CD4-positive, alpha-beta T cell treated with Interleukin-21 for 1 hour (primary cell): Measurements from ENCODE around the gene LSM10.

Experiments used
- DNase-seq: peaks from one replicate; pipeline ENCODE4 v3.0.0-alpha.2; 2020

The LSM10 gene

GRCh38 chr1:36382231-36382630 lies 15.5 kb downstream of the LSM10 start:
- DNase-seq = no peak

DNA sequence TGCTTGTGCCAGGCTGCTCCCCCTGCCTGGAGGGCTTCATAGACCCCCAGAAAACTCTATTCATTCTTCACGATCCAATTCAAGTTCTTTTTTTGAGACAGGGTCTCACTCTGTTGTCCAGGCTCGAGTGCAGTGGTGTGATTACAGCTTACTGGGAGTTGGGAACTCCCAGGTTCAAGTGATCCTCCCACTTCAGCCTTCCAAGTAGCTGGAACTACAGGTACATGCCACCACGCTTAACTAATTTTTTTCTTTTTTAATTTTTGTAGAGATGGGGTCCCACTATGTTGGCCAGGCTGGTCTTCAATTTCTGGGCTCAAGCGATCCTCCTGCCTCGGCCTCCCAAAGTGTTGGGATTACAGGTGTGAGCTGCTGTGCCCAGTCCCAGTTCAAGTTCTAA lies 16.3 kb downstream of the LSM10 start:
- DNase-seq = no peak

DNA sequence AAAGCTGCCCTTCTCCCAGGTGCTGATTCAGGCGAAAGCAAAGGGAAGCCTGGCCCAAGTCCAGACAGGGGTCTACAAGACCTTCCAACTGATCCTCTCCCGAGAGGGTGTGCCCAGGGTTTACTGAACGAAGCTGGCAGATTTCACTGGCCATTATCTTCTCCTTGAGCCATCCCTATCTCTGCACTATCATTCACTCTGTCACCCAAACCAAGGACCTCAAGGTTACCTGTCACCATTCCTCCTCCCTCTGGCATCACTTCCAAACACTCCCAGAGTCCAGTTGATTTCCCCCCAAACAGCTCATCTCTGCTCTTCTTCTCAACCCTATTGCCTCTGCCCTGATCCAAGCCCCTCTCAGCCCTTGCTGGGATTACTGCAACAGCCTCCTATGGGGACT lies 16.9 kb downstream of the LSM10 start:
- no peak for DNase-seq

DNA sequence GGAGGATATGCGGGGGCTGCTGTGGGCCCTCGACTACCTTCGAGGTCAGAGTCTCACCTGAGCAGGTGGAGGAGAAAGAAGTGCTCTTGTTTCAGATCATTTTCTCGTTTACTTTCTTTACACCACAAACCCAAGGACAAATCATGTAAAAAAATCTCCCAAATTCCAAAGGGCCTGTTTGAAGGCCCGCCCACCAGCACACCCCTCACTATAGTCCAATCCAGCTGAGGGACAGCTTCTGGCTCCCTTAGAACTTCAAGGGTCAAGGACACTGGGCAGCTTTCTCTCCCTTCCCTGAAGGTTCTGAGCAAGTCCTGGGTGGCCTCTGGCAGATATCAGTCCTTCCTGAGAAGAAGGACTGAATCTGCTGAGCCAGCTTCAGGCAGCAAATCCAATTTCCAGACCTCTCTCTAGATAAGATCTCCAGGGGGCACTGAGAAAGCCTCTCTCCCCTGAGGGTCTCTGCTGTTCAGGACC lies 17.5 kb downstream of the LSM10 start:
- DNase-seq = no peak

DNA sequence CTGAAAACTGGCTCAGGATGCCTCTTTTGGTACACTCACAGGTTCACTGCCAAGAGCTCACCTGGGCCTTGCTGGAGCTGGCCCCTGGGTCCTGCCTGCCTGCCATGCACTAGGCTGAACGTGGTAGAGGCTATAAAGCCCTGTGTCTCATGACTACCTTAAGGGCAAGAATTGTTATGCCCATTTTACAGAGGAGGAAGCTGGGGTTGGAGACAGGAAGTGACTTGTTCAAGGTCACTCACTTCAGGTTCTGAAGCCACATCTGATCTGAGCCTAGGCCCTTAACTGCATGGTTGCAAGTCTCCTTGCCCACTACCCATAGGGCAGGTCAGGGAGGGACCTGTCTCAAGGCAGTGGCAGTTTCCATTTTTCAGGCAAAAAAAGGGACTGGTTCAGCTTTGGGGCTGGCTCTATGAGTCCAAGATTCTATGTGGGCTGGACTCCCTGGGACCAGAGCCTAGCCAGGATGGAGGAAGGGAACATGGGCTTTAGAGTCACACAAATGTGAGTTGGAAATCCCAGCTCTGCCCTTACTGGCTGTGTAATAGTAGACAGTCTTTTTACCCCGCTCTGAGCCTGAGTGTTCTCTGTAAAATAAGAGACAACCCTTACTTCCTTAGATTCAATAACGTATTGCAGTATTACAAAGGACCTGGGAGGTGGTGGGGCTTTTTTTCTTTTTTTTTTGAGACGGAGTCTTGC lies 19.8 kb downstream of the LSM10 start:
- no peak for DNase-seq

DNA sequence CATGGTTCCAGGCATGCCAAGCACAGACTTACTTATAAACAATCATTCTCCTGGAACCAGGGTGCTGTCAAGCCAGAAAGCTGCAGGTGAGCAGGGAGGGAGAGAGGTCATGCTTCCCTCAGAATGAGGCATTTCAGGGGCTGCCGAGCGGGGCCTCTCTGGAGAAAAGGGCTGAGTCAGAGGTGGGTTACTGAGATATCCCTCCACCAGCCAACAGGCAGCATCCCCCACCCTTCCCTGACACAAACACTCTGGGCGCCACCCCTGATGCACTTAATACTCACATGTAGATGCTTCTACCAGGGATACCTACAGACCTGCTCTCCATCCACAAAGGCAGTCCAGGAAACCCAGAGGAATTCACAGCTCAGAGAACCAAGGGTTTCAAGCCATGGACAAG lies 25.1 kb downstream of the LSM10 start:
- DNase-seq = no peak

GRCh38 chr1:36369061-36369861 lies 28.4 kb downstream of the LSM10 start:
- peak; percentile 83 for DNase-seq

DNA sequence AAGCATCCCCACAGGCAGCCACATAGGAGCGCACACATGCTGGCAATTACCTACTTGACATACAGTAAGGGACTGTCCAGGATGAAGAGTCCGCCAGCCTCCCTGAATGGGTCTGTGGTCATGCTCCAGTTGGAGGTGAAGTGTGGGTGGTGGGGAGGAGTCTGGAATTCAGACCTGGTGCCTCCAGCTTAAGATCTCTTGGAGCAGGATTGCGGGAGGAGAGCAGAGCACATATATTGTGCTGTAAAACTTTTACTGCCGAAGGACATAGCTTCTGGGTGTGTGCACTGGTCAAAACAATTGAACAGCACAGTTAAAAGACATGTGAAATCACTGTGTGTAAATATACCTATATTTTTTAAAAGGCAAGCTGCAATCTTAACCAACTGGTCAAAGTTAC lies 29.9 kb downstream of the LSM10 start:
- no peak for DNase-seq

DNA sequence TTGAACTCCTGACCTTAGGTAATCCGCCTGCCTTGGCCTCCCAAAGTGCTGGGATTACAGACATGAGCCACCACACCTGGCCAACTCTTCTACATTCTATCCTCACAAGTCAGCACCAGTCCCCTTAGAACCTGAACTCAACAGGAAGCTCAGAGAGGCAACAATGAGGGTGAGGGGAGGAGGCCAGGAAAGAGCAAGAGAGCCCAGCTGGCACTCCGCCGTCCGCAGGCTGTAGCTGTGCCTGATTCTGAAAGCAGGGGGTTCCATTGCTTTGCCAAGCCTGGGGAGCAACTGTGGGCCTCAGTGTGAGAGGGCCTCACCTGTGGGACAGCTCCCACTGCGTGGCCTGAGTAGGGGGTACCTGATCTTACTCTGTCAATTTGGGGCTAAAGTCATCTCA lies 30.6 kb downstream of the LSM10 start:
- peak; percentile 54 for DNase-seq

- DNase-seq = peak; percentile 70
Measured at GRCh38 chr1:36366091-36366661, 31.5 kb downstream of the LSM10 start.

DNA sequence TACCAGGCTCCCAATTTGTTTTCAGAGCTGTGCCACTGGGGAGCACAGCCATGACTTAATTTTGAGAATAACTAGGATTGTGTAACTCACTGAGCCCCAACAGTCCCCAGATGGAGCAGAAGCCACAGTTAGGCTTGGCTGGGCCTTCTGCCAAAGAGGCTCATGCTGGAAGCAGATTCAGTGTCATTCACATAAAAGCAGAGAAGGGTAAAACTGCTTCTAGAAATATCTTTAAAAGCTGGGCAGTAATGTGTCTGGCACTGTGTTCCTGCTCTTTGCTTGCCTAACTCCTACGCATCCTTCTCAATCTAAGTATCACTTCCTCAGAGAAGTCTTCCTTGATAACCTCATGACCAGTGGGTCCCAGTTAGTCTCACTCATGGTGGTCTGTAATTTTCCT lies 32.3 kb downstream of the LSM10 start:
- DNase-seq = no peak

DNA sequence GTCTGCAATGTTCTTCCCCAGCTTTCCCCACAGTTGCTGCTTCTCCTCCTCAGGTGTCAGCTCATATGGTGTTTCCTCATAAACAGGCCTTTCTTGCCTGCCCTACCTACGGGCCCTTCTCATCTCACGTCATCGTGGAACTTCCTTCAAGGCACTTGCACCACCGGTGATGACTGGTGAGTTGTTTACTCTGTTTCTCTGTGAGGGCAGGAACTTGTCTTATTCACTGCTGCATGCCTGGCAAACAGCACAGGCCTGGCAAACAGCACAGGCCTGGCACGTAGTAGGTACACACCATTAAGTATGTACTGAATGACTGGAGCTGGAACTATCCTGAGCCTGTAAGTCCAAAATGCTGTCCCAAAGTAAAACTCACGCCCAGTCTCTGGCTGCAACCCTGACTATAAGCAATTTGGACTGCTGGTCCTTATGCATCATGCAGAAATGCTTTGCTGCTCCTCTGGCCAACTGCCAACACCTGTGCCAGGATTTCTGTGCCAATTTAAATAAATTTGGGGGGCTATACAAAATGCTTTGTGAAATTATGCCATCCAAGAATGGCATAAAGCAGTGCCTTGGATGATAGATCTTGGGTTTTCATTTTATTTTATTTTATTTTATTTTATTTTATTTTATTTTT lies 37.7 kb downstream of the LSM10 start:
- DNase-seq = peak; percentile 46

DNA sequence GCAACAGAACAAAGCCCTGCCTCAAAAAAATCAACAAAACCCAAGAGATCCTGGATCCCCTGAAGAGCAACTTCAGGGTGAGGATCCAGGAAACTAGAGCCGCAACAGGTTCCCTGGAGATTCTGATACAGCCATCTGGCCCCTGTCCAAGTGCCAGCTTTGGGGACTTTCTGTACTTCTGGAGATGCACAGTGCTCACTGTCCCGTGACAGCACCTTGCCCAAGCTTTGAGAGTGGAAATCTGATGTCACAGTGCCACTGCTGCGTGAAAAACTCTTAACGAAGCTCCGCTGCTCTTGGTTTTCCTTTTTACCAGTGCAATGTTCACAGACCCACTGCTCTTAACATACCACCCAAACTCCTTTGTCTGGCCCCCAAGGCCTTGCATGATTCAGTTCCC lies 38.3 kb downstream of the LSM10 start:
- DNase-seq = no peak

- no peak for DNase-seq
Measured at GRCh38 chr1:36358514-36359084, 39.1 kb downstream of the LSM10 start.

DNA sequence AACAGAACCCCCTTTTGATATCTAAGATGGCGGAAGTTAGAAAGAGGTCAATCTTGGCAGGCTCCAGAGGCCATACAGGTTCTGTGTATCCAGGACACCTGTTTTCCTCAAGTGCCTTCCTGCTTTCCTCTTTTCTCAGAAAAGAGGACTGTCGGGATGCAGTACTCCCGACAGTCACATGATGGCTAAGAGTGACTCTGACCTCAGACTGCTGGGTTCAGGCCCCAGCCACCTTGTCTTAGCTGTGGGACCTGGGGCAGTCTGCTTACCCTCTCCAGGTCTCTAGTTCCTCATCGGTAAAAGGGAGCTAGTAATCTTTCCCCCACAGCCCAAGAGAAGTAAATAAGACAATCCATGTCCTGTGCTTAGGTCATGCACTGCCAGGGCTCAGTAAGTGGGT lies 41.9 kb downstream of the LSM10 start:
- DNase-seq = no peak

DNA sequence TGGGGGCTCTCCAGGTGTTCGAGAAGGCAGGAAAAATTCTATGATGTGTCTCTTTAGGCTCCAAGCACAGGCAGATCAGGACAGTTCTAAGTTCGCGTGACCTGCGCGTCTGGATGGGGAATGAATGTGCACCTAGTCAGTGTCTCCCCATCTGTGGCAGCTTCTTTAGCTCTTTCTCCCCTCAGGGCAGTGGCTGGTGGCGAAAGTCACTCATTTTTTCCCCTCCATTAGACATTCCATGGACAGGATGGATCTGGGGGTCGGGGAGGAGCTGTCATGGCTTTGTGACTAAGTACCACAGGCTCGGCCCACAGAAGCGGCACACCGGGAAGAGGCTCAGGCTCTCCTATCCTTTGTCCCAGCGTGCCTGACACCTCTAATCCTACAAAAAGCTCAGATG lies 43.2 kb downstream of the LSM10 start:
- DNase-seq = no peak

DNA sequence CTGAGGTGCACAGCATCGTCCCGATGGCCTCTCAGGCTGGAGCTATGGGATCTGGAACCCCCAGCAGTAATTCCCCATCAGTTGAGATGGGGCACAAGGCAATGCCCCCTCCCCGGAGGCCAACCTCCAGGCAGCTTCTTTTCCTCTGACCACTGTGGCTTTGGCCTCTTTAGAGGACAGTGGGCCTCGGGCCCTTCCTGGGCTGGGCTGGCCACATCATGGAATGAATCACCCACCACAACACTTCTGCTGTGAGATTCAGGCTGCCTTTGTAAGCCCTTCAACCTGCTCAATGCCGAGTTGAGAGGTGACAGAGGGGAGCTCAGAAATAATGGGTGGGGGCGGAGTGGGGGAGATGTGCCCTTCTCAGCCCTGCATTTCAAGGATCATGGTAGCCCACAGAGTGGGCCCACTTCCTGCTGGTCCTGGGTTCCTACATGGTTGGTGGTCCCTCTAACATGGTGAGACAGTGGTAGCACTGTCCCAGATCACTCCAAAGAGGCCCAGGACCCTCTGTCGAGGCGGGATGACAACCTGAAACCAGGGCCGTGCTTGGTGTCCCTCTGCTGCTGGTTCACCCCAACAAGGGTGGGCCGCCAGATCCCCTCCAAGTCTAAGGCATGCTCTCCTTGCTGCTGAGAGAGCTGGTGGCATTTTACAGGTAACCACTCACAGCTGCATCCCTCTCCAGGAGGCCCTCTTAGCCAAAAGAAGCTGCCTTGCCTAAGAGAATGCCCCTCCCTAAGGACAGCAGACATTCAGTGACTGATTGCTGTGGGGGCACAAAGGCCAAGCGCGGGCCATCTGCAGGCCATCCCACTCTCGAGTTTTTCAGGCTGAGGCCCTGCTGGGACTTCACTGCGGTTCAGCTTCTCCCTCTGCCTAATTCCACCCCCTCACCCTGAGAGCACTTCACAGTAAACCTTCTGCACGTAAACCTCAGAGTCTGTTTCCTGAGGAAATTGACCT lies 44.5 kb downstream of the LSM10 start:
- DNase-seq = no peak

DNA sequence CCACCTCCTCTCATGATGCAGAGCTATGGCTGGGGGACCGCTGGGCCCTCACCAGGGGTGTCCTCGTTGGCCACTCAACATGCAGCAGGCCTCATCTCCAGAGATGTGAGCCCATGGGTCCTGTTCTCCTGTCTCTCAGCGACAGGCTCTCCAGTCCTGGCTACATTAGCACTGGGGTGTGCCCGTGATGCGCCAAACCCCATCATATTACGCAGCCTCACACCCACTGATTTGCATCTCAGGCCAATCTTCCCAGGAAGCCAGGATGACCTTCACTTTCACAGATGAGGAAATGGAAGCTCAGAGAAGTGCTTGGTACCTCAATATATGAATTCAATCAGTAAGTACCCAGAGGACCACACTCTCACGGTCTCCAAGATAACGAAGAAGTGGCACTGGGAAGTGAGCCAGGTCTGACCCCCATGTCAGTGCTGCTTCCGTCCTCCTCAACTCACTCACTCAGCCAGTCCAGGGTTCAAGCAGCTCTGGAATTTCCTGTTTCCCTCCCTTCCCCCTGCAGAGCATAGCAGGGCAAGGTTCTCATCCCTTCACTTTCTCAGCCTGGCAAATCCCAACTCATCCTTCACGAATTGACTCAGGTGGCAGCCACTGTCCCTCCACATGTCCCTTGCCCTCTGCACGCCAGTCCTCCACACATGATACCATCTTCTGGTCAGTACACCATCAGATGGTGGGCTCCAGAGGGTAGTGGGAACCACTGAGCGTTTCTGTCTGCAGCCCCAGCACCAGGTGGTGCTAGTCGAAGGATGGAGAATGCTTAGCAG lies 45.4 kb downstream of the LSM10 start:
- DNase-seq = no peak

DNA sequence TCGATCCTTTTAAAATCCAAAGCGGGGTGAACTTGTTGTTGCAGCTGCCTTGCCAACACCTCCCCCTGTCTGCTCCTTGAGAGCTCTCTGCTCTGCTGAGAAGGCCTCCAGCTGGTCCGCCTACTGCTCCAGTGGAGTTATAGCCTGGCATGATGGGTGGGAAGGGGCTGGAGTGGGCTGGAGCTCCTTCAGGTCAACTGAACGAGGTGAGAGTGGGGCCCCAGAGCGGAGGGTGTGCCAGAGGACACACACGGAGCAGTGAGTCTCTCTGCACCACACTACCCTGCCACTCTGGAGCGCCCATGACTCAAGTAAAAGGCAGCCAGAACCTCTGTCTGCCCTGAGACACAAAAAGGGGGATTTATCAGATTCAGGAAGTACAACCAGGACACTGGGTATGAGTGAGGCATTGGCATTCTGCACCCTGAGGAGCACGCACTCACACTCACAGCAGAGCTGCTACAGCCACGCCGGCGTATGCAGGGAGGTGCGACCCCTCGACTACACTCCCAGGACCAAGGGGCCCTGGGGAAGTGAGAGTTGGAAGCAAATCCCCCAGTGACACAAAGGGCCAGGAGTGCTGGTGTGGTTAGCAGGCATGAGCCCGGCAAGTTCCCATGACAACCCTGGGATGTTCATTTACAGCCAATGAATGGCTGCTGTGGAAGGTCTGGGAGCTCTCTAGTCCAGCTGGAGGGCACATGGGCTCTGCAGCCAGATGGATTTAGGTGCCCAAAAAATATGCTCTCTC lies 46.3 kb downstream of the LSM10 start:
- no peak for DNase-seq

- peak; percentile 55 for DNase-seq
Measured at GRCh38 chr1:36350659-36351226, 47.0 kb downstream of the LSM10 start.
